Right renal cortex interstitium (tissue), 3 donors: Measurements from ENCODE around the gene TLE3. TPM values are rescaled to one million over a fixed set of nuclear protein-coding genes. Genes with fewer than 3 reads are reported as not detected.

Experiments used
- DNase-seq, 3 donors: peaks; one replicate each; pipeline ENCODE4 v3.0.0-alpha.2; 2013; ENCODE audit warnings: low read depth in 3 of 3, low spot score in 2 of 3
- polyA plus RNA-seq, 3 donors: library from polyadenylated mRNA; unstranded; fragments of 120-200 nt; gene quantifications; one replicate each; pipeline ENCODE4 v1.2.1, GENCODE V29; 2013; ENCODE audit not compliant: insufficient read length in 3 of 3

TLE3 gene
- polyA plus RNA-seq, 3 donors: 32.1 to 35.5 (median 35.1) TPM

DNA sequence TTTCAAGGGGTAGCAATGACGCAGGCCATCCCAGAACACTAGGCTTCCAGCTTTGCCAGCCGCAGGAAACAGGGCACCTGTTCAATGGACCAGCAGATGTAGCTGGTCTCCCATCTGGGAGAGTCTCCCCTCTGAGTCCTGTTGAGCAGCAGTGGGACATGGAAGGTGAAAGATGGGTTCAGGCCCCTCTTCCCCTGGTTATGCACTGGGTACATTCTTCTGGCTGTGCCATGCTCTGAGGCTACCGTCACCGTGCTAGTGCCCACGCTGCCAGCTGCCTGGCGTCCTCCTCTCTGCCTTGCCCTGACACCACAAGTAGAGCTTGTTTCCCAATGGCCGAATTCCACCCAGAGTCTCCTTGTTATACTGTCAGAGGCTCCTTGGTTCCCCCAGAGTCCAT is 63.1 kb downstream of the TLE3 start:
- no peak for DNase-seq

- no peak for DNase-seq
Measured at GRCh38 chr15:70034141-70034540, 63.6 kb downstream of the TLE3 start.

DNA sequence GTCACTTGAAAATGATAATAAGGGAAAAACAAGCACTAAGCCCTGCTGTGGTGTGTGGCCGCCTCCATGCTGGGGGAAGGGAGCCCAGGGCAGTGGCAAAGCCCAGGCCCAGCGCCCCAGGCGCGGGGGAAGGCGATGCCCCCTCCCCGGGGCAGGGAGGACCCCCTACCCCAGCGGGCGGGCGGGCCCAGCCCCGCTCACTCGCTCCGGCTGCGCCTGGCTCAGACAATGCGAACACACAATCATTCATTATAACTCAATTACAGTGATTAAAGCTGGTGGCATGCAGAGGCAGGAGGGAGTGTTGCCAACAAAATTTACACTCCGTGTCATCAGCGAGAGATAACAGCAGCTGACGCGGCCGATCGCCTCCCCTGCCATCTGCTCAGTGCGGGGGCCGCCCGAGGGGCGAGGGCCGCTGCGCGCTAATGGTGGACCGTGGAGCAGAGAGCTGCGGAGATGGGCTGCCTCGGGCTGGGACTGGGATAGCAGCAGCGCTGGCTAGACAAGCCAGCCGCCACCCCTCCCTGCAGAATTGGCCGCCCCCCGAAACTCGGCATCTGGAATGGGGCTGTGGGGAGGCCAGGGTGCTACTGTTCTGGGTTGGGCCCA is 64.1 kb downstream of the TLE3 start:
- DNase-seq: no peak

DNA sequence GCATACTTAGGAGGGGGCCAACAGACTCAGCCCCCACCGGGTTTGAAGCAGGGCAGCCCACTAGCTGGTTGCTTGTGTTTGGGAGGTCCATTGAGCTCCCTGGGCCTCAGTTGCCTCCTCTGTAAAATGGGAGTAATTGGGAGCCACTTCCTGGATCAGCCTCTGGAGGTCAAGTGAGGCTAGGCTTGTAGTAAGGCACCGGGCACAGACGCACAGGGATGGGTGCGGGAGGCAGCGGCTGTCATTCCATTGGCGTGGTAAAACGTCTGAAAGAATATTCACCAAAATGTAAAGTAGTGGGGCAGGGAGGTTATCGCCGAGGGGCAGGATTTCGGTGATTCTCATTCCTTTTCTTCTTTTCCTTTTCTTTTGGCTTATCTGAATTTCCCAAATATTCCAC is 64.6 kb downstream of the TLE3 start:
- DNase-seq: no peak

DNA sequence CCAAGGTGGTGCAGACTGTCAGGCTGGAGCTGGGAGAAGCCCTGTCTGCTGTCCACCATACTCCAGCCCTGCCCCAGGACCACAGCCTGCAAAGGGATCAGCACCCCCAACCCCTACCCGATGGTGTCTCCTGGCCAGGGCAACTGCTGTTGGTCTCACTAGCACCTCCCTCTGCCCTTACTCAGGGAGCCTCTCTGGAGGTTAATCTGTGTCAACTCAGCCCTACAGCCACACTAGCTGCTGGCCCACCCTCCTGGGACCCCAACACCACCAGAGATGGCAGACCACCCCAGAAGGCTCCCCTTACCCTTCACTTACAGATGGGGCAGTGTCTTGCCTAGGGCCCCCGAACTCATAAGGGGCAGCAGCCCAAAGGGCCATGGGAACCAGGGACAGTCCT is 65.2 kb downstream of the TLE3 start:
- DNase-seq: no peak

GRCh38 chr15:70031713-70032112 is 66.0 kb downstream of the TLE3 start:
- DNase-seq: no peak

DNA sequence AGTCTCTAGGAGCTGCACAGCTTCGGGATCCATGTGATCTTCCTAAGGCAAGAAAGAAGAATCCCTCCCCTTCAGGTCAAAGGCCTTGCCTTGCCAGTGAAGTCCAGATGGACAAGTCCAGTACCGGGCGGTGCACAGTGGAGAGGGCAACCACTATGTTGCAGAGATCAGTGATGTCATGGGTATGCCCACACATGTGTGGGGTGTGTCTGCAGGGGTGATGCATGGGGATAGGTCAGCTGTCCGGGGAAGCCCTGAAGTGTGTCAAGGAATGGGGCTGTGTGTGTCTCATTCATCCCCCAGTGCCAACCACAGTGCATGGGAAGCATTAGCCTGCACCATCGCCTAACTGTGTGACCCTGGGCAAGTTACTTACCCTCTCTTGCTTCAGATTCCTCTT is 66.5 kb downstream of the TLE3 start:
- DNase-seq: no peak

GRCh38 chr15:70030851-70031250 is 66.9 kb downstream of the TLE3 start:
- no peak for DNase-seq

DNA sequence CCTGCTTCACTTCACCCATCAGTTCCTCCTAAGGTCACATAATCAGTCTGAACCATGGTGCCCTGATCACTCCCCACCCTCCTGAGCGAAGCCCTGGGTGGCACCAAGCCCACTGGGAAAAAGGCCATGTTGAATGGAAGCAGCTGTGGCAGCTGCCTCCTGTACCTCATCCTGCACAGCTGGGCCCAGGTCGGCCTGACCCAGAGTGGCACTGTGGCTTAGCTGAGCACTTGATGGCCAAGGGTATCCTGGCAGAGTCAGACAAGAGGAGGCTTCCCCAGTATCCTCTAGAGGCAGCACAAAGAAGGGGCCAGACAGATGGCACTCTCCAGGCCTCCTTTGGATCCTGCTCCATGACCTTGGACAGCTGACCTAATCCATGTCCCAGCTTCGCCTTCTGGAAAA is 68.4 kb downstream of the TLE3 start:
- DNase-seq: no peak

DNA sequence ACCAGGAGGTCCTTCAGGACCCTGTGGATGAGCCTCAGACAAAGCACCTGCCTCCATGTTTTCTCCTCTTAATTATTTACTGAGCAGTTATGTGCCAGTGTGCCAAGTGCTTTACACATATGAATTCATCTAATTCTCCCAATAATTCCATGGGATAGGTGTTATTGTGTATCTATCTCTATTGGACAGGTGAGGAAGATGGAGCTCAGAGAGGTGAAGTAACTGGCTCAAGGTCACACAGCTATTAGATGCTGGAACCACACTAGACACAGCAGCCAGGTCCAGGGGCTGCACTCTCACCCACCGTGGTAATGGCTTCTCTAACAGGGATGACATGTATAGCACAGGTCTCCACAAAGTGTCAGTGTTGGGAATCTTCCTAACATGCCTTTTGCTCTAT is 70.2 kb downstream of the TLE3 start:
- no peak for DNase-seq

- no peak for DNase-seq
Measured at GRCh38 chr15:70026991-70027390, 70.7 kb downstream of the TLE3 start.

DNA sequence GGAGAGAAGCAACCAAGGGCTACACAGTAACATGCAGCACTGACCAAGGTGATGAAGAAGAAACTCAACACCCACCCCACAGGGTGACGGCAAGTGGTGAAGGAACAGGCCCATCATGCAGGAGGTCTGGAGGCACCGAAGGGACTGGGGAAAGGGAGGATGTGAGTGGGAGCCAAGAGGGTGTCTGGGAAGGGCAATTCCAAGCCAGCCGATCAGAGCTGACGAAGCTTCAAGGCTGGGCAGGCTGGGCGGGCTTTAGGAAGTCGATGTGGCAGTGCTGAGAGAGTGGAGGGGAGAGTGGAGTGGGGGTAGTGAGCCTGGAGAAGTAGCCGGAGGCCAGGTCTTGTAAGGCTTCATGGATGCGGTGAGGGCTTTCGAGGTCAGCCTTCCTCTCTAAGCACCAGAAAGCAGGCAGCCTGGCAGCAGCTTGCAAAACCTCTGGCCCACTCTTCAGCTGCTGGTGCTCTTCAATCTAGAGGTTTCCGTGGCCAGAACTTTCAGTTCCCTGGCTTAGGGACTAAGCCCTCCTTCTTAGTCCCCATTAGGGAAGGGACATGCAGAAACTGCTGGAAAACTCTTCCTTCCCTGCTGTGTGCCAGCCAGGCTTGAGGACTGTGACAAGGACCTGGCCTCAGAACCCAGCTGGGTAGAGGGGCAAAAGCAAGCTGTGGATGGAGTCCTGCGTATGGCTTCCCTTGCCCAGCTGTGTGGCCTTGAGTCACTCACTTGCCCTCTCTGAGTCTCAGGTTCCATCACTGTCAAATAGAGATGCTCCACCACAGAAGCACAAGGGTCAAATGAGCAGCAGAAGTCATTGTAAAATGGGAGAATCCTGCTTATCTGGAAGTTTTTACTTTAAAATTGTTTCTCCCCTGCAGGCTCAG is 72.1 kb downstream of the TLE3 start:
- no peak for DNase-seq

DNA sequence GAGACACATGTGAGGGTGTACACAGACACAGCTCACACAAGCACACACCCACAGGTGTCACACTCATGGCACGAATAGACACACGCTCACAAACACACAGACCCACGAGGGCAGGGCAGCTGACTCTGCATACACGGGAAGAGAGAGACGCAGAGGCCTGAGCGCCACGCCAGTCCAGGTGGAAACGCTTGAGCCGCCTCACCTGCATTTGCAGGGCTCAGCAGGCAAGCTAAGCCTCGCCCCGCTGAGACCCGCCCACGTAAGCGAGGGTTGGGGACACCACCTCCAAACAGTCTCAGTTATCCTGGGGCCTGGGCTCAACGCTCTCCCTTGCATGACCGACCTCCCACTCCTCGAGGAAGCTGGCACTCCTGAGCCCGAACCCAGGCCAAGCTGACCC is 73.2 kb downstream of the TLE3 start:
- DNase-seq: no peak

GRCh38 chr15:70023769-70024491 is 73.8 kb downstream of the TLE3 start:
- DNase-seq: no peak

GRCh38 chr15:70023064-70023768 is 74.5 kb downstream of the TLE3 start:
- DNase-seq: no peak

DNA sequence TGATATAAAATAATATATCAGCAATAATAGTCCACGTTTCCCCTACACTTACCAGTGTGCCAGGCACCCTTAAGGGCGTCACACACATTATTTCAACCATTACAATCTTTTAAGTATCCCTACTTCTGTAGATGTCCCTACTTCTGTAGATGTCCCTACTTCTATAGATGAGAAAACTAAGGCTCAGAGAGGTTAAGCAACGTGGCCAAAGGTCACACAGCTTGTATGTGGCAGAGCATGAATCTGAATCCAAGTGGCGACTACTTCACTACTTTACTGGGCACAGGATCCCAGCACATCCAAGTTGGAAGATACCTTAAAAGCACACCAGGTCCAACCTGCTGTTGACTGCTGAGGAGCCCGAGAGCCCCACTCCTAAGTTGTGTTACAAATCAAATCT is 77.5 kb downstream of the TLE3 start:
- no peak for DNase-seq

GRCh38 chr15:70018646-70019600 is 78.8 kb downstream of the TLE3 start:
- no peak for DNase-seq

DNA sequence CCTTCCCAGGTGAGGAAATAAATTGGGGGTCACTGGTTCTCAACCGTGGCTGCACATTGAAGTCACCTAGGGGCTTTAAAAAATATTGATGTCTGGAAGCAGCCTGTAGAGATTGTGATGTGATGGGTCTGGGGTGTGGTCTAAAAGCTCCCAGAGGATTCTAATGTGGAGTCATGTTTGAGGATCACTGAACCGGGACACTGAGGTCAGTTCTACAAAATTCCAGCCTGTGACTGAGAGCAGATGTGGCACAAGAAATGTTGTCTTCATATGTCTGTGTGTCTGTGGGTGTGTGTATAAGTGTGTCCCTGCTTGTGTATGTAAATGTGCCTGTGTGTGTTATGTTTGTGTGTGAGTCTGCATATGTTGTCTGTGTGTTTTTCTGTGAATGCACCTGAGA is 79.9 kb downstream of the TLE3 start:
- no peak for DNase-seq

DNA sequence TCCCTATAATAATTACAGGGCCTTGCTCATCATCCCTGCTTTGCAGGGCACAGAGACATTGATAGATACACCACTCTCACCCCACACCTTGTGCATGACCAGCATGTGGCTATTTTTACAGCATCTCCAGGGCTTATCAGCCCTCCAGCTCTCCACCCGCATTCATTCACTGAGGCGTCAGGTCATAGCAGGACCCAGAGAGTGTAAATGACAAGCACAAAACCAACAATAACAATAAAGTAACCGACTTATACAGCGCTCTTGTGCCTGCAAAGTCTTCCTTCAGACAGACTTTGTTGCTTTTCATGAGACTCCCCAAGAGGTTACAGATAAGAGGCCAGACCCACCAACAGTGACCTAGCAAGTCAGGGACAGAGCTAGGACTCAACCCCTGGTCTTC is 80.7 kb downstream of the TLE3 start:
- no peak for DNase-seq

DNA sequence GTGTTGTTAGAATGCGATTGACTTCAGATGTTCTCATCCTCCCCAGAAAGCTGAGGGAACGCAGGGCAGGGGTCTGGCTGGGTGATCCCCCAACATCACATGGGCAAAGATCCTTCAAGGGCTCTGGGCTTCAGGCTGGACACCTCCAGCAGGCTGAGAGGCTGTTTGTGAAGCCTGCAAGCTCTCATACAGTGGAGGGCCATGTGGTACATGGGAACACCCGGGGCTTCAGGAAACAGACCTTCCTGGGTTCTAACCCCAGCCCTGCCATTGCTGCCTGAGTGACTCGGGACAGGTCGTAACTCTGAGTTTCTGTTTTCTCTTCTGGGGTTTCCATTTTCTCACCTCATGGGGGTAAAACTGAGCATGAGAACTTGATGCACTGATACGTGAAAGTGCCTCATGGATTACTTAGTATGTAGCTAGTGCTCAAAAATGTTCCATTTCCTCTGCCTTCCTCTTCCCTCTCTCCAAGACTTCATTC is 81.2 kb downstream of the TLE3 start:
- no peak for DNase-seq
